Measurements from ENCODE around the gene CNTN2.

GRCh38 chr1:205030896-205031295 is 12.1 kb upstream of the CNTN2 start:
- TF ChIP-seq, protein P1, sequence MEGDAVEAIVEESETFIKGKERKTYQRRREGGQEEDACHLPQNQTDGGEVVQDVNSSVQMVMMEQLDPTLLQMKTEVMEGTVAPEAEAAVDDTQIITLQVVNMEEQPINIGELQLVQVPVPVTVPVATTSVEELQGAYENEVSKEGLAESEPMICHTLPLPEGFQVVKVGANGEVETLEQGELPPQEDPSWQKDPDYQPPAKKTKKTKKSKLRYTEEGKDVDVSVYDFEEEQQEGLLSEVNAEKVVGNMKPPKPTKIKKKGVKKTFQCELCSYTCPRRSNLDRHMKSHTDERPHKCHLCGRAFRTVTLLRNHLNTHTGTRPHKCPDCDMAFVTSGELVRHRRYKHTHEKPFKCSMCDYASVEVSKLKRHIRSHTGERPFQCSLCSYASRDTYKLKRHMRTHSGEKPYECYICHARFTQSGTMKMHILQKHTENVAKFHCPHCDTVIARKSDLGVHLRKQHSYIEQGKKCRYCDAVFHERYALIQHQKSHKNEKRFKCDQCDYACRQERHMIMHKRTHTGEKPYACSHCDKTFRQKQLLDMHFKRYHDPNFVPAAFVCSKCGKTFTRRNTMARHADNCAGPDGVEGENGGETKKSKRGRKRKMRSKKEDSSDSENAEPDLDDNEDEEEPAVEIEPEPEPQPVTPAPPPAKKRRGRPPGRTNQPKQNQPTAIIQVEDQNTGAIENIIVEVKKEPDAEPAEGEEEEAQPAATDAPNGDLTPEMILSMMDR (IDR thresholded peaks at IDR 0.05), result no peak
- TF ChIP-seq POLR2A (IDR thresholded peaks at IDR 0.05), result no peak
